Measurements from ENCODE around the gene METTL16. TPM values are rescaled to one million over a fixed set of nuclear protein-coding genes. Genes with fewer than 3 reads are reported as not detected.

The METTL16 gene
- total and polyA plus RNA-seq, 2 experiments from 2014 or later, result 19.3 to 23.9 TPM

- Histone ChIP-seq H3K27ac (no peak overlapping the region), H3K27me3 (no peaks in the 10 kb centered on the region), H3K4me1 (ENCODE audit: low read depth) (peaks cover 13% of the 10 kb centered on the region), H3K4me3 (no peak overlapping the region), H3K36me3 (peaks cover 3% of the 10 kb centered on the region), H3K9me3 (ENCODE audit: low read depth) (no peaks in the 10 kb centered on the region)
- DNase-seq (ENCODE audit: low read depth in 1 of 2, low spot score in 1 of 2), result no peak
- no peak for TF ChIP-seq CTCF (IDR thresholded peaks at IDR 0.05; ENCODE audit: low read depth, low read length)
Observed at GRCh38 chr17:2378905-2379304, 132.8 kb downstream of the METTL16 start.

- no peak for TF ChIP-seq CTCF (IDR thresholded peaks at IDR 0.05; ENCODE audit: low read depth, low read length)
- Histone ChIP-seq H3K27ac (peak overlapping the region; percentile 17), H3K36me3 (peaks cover 3% of the 10 kb centered on the region), H3K9me3 (ENCODE audit: low read depth) (no peaks in the 10 kb centered on the region), H3K4me3 (no peak overlapping the region), H3K27me3 (no peaks in the 10 kb centered on the region), H3K4me1 (ENCODE audit: low read depth) (peaks cover under 1% of the 10 kb centered on the region)
- no peak for DNase-seq (ENCODE audit: low read depth in 1 of 2, low spot score in 1 of 2)
Observed at GRCh38 chr17:2377659-2378058, 134.0 kb downstream of the METTL16 start.

GRCh38 chr17:2376107-2376506 is 135.6 kb downstream of the METTL16 start:
- H3K4me1 ChIP-seq (ENCODE audit: low read depth), result no peaks in the 10 kb centered on the region
- no peaks in the 10 kb centered on the region for H3K27me3 ChIP-seq
- TF ChIP-seq CTCF (IDR thresholded peaks at IDR 0.05; ENCODE audit: low read depth, low read length), result no peak
- no peak overlapping the region for H3K27ac ChIP-seq
- H3K4me3 ChIP-seq, result no peak overlapping the region
- H3K9me3 ChIP-seq (ENCODE audit: low read depth), result no peaks in the 10 kb centered on the region
- peaks cover 3% of the 10 kb centered on the region for H3K36me3 ChIP-seq
- DNase-seq (ENCODE audit: low read depth in 1 of 2, low spot score in 1 of 2), result no peak

GRCh38 chr17:2375406-2375805 is 136.3 kb downstream of the METTL16 start:
- H3K4me1 ChIP-seq (ENCODE audit: low read depth), result no peaks in the 10 kb centered on the region
- TF ChIP-seq CTCF (IDR thresholded peaks at IDR 0.05; ENCODE audit: low read depth, low read length), result no peak
- no peak overlapping the region for H3K27ac ChIP-seq
- H3K27me3 ChIP-seq, result no peaks in the 10 kb centered on the region
- no peaks in the 10 kb centered on the region for H3K9me3 ChIP-seq (ENCODE audit: low read depth)
- DNase-seq (ENCODE audit: low read depth in 1 of 2, low spot score in 1 of 2), result no peak
- peaks cover 3% of the 10 kb centered on the region for H3K36me3 ChIP-seq
- no peak overlapping the region for H3K4me3 ChIP-seq

GRCh38 chr17:2374549-2375285 is 137.0 kb downstream of the METTL16 start:
- no peak for TF ChIP-seq CTCF (IDR thresholded peaks at IDR 0.05; ENCODE audit: low read depth, low read length)
- Histone ChIP-seq H3K4me1 (ENCODE audit: low read depth) (no peaks in the 10 kb centered on the region), H3K27ac (no peak overlapping the region), H3K4me3 (no peak overlapping the region), H3K9me3 (ENCODE audit: low read depth) (no peaks in the 10 kb centered on the region), H3K36me3 (peaks cover 3% of the 10 kb centered on the region), H3K27me3 (no peaks in the 10 kb centered on the region)
- DNase-seq (ENCODE audit: low read depth in 1 of 2, low spot score in 1 of 2), result no peak
